NCI-H146 treated with DMSO at 0.1 percent for 48 hours (cell line): Measurements from ENCODE around the gene PDE3A.
"Not testable (repeated sequence)": the region's sequence is repeated elsewhere in the genome, so short reads cannot be mapped to it uniquely, and the experiment has no call there.

Experiments
- DNase-seq: peaks from one replicate; lab custom pipeline; 2025; ENCODE audit not compliant: unreplicated experiment; lab: John Stamatoyannopoulos, UW

PDE3A gene

DNA sequence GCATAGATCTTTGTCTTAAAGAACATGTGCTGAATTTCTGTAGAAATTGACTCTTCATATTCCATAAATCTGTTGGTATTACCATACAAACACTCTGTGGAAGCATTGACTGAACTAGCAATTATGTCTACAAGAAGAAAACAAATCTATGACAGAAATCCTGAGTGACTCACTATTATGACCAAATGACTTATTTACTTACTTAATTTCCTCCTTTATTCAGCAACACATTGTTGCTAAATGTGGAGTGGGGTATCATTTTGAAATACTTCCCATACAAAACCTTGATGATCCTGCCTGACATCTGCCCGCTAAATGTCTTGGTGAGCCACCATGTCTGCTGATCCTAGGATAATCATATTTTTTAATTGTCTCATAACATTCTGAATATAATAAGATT, 227.7 kb downstream of the PDE3A start:
- DNase-seq: no peak

DNA sequence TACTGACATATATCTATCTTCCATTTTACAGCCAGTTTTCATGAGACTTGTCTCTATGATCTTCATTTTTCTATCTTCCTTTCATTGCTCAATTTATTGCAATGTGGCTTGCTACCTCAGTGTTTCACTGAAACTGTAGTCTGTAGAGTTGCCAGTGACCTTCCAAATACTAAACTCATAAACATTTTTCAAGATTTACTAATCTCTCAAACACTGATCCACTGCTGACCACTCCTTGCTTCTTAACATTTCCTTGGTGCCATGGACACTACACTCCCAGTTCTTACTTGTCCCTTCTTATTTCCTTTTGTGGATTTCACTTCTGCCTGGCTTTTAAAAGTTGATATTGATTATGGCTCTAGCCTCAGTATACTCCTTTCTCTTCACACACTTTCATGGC, 231.4 kb downstream of the PDE3A start:
- no peak for DNase-seq

DNA sequence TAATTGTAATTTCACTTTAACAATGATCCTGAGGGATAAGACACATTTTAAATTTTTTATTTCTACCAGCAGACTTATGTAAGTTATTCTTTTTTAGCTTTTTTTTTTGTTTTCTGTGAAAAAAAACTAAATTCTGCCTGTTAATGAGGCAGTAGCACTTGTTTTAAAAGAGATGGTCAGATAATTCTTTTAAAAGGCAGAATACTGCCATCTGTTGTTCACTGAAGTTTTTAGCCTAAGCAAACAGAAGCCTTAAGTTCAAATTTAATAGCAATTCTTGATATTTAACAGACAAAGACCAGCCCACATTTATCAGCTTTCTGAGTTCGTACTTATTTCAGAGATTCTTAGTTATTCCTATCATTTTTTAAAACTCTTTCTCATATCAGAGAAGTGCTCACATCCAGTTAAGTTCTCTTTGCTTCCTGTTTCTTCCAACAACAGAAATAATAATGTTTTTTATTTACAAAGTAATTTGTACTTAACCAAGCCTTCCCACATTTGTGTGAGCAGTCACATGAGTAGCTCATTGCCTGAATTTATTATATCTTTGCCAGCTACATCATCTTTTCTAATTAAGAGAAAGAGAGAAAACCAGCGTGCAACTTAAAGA, 233.4 kb downstream of the PDE3A start:
- DNase-seq: peak; percentile 19

DNA sequence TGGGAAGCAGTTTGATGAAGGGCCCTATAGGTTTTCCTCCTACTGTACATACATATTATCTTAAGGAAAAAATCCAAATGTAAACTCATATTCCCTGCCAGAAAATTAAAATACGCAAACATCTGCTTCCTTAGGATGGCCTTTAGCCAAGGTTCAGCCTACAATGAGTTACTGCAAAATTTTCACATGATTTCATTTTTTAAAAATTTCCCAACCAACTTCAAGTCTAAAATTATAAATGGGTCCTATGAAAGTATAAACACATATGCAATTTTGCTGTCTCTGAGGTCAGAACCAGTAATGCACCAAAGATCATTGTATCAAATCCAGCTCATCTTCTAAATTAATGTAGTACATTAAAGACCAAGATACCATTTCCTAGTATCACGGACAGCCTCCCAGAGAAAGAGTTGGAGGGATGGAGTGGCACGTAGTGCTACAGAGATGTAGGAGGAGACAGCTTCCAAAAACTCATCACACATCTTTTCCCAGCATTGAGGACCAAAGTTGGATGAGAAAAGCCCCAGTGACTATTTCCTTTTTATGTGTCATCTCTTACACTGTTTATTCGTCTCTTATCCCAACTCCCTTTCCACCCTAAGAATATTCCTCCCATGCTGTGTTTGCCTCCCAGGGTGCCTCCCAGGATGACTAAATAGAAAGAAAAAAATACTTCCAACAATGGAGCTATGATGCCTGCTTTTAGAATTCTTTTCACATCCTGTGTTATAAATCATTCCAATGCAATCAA, 234.5 kb downstream of the PDE3A start:
- no peak for DNase-seq

DNA sequence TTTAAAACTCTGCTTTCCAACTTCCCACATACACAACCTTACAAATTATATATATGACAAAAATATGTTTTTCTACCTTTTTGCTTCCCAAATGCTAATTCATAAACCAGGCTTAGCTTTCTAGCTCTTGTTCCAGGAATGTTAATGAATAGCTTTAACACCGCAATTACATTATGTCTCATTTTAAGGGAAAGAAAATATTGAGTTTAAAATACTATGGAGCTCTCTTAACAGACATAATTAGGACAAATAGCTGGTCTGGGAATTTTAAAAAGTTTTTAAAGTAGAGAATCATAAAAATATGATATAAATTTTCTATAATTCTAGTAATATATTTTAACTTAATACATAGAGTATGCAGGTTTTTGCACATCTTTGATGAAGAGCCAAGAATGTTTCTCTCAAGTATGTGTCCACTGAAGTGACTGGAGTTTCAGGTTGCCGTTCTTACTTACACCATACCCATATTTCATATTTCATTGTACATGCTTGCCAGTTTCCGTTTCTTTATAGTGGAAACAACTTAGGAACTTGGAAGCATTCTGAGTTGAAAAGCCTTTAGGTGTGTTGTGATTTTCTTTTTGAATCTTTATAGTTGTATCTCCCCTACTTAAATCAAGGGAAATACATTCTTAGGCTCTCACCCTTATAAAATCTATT, 236.2 kb downstream of the PDE3A start:
- no peak for DNase-seq

DNA sequence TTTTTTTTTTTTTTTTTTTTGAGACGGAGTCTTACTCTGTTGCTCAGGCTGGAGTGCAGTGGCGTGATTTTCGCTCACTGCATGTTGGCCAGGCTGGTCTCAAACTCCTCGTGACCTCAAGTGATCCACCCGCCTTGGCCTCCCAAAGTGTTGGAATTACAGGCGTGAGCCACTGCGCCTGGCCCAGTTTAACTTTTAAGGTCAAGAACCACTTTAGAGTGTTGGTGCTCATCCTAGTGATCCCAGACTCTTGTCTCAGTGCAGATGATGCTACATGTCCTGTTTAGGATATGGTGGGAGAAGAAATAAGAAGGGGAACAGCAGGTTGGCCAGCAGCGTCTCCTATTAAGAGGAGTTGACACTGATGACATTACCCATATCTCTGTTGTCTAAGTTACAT, 246.7 kb downstream of the PDE3A start:
- DNase-seq: not testable (repeated sequence)

DNA sequence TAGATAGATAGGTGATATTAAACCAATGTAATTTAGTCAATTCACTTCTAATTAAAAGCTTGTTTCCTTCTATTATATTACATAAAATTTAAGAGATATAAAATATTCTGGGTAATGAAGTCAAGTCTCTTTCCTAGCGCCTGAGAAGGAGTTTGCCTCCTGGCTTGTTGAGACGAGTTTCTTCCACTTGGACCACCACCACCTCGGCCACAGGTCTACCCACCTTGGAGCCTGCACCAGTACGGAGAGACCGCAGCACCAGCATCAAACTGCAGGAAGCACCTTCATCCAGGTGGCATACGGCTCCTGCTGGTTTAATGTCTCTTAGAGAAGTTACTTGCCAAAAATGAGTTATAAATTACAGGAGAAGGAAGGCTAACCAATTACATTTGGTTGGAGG, 247.8 kb downstream of the PDE3A start:
- no peak for DNase-seq

DNA sequence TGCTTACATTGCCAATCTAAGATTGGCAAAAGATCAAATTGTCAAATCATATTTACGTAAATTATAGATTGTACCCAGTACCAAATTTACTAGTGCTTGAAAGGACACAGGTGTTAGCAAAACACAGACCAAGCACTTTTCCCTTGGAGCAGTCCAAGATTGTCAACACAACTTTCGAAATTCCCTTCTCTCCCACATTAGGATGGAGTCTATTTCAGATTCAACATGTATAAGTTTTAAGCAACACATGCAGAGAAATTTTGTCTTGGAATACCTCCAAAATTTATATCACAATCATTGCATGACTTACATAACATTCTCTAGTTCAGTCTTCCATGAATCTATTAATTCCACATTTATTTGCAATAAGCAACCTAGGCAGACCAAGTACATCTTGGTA, 251.9 kb downstream of the PDE3A start:
- no peak for DNase-seq

DNA sequence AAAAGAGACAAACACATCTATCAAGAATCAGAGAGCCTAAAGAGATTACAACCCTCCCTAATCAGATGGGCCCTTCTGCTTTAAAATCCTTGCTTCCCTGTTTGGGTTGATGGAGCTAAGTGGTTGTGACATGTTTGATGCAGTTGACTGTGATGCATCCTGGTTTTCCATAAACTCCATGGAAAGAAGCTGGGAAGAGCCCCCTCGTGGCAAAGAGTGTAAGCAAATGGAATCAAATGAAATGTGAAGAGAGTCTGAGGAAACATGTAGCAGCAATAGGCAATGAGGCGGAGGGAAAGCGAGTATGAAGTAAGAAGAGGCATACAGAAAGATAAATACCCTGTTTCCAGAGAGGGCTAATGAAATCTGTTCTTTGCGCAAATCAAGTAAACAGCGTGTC, 256.4 kb downstream of the PDE3A start:
- DNase-seq: peak; percentile 10

DNA sequence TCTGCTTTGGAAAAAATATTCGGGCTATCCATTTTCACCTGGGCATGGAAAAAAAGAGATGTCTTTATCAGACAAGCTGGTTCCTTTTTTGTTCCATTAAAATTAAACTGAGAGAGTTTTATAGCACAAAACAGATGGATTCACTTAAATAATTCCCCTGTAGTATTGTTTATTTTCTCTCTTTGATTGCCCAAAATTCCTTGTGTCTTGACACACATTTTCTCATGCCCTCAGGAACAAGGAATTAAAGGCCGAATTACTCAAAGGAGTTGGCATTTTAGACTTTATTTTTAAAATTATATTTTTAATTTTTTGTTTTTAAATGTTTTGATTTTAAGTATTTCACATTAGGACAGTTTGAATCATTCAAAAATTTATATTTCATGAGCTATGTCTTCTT, 257.2 kb downstream of the PDE3A start:
- DNase-seq: no peak

DNA sequence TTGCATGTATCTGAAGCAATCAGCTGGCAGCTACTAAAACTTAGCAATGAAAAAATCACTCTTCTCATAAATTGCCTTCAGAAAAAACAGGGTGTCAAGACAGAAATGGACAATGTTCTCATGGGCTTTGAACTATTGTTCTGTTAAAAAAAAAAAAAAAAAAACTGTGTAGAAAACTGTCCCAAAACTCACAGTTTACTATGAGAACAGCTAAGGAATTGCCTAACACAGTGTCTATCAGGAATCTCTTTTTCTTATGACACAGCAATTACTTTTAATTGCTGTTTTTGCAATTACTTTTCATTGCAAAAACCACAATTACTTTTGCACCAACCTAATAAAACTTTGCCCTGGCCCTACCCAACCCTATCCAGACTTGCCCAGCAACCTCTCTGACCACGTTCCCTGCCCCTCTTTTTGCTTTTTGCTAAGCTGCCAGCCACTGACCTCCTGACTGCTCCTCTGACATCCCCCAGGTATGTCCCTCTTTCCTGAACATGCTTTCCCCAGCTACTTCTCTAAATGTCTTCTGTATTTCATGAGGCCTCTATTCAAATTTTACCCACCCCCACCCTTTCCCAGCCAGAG, 258.8 kb downstream of the PDE3A start:
- DNase-seq: no peak

DNA sequence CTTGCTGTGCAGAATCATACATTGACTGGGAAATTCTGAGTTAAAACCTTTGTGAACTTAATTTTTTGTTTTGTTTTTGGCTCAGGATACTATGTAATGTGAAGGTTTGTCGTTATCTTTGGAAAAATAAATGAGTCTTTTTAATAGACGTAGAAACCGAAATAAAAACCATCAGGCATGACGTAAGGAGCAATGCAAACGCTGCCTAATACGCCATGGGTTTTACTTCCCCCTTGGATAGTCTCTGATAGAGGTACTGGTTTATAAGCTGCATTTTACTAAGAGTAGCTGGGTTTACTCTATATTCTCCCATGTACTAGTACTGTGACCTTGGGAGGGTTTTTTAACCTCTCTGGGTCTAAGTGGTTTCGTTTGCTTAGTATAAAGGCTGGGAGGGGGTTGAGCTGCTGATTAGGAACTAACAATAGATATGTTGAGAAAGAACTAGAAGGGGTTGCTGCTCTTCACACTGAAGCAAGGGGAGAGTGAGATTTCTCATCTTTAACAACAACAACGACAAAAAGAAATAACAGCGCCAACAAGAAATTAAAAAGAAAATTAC, 260.0 kb downstream of the PDE3A start:
- DNase-seq: no peak

DNA sequence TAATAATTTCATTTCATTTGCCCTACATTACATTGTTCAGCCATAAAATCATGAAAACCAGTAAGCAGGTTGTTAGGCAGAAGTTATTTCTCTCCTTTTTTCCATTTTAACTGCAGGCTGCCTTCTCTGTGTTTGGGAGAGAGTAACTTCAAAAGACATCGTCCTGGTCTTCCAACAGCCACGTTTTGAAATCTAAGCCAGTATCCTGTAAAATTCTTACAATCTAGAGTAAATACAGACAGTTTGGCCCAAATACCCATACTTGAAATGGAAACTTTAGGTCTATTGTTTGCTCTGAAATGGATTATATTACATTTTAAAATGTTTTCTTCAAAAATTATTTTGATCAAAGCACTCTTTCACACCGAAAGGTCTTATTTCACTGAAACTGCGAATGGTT, 260.7 kb downstream of the PDE3A start:
- no peak for DNase-seq

DNA sequence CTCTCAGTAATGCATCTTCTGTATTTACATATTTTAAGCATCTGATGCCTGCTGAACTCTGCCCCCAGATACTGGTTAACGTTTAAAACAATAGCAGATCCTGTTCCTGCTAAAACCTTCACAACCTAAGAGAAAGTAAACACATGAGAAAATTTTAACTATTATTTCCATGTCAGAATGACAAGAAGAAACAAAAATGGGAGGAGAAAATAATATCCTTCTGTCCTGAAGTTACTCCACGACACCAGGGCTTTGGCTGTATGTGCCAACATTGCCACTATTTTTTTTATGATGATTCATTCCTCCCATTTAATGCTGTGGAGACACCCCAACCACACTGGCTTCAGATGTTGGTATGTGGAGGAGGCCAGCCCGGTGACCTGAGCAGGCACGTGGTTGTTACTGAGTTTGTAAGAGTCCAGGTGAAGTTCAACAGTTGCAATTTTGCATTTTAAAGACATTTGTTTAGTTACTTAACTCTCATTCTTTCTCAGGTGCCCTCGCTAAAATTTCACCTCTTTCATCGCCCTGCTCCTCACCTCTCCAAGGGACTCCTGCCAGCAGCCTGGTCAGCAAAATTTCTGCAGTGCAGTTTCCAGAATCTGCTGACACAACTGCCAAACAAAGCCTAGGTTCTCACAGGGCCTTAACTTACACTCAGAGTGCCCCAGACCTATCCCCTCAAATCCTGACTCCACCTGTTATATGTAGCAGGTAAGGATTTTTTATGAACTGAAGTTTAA, 261.2 kb downstream of the PDE3A start:
- no peak for DNase-seq

DNA sequence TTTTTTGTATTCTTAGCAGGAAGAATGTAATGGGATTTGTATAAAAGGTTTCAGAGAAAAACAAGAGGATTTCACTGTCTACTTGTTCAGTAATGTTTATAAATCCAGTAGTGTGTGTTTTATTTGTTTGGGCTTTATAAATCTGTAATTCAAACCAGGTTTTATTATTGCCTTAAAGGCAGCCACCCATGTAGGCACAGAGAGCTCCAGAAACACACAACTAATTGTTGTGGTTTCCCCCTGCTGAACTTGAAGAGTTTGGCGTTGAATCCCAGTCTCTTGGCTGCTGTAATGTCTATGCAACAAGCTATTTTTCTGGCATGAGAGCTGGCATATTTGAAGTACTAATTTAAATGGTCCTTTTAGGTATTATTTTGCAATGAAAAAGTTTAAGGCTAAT, 263.4 kb downstream of the PDE3A start:
- no peak for DNase-seq

DNA sequence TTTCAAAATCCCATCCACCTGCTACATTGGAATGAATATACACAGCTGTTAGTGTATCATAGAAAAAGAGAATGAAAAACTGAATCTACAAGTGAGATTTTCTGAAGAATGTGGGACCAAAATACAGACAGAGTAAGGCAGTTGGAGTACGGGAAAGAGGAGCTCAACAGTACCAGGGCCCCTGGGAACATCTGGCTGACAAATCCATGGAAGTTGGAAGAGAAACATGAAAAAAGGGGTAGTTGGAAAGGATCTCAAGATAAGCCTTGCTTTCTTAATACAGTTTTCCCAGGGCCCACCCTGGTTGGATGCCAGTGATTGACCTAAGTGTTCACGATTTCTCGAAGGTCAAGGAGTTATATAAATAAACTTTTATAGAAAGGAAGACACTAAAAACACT, 272.8 kb downstream of the PDE3A start:
- DNase-seq: no peak

DNA sequence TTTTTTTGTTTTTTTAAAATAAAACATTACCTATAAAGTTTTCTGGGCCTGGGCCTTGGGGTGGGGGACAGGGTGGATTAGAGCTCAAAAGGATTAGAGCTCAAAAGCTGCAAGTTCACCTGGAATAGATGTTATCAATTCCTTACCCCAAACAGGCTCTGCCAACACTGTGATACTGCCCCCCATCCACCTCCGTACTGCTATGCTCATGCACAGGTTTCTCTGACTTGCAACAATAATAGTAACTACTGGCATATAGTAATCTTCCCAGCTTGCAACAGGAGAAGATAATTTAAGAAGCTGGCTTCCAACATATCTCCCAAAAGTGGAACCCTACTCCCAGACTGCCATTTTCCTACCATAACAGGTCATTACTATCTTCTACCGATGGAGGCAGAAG, 275.5 kb downstream of the PDE3A start:
- DNase-seq: no peak

DNA sequence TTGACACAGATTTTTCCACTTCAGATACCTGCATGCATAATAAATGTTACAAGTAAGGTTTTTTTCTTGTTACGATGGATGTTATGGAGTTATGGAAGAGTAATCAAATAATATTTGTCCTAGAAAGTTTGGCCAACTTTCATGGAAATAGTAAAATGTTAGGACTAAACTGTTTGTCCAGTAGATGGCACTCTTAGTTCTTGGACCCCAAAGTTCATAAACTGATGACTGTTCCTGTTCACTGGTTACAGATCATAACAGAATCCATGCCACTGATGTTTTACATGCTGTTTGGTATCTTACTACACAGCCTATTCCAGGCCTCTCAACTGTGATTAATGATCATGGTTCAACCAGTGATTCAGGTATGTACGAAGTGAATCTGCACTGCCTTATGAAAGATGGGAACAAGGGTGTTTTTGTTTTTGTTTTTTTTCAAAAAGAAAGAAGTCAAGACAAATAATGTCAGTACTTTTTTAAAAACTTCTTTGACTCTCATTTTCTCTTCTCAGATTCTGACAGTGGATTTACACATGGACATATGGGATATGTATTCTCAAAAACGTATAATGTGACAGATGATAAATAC, 278.0 kb downstream of the PDE3A start:
- DNase-seq: peak; percentile 19

DNA sequence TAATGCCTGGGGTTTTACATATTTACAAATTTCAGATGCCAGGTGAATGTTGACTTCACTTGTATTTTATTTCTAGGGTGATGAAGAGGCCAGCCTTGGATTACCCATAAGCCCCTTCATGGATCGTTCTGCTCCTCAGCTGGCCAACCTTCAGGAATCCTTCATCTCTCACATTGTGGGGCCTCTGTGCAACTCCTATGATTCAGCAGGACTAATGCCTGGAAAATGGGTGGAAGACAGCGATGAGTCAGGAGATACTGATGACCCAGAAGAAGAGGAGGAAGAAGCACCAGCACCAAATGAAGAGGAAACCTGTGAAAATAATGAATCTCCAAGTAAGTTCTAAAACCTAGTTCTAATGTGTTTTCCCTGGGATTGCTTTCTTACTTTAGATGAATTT, 285.5 kb downstream of the PDE3A start:
- no peak for DNase-seq

DNA sequence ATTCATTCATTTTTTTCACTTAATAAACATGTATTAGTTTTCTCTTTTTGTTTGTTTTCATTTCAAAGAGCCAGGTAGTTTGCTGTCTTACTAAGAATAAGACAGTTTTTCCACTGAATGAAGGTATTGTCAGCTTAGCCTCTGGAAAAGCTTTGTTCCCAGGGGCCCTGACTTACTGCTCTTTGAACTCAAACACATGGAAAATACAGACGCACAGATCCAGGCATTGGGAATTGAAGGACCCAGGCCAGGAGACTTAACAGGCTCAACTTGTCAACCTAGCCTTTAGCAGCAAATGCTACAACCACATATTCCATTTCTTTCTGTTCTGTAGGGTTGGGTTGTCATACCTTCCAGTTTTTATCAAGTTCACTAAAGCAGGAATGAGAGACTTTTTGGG, 288.3 kb downstream of the PDE3A start:
- DNase-seq: no peak

DNA sequence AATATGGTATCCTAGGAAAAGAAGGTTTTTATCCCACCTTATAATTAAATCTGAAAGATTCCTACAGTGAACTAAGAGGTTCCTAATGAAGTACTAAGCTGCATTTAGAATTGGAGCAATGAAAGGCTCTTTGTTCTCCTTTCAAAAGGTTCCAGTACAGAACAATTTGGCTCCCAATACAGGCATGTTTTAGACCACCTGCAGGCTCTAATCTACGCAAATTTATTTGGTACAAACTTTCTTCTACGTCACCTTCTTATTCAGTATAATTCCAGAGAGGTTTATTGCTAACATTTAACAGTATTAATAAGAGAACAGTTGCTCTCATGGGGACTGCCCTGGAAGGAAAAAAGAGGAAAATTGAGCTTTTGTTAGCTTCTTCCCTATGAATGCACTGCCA, 289.2 kb downstream of the PDE3A start:
- DNase-seq: no peak
